Left lung (tissue), 10 donors: ENCODE measurements around the gene PTK6. TPM values are rescaled to one million over a fixed set of nuclear protein-coding genes. Genes with fewer than 3 reads are reported as not detected.

Source experiments
- ATAC-seq: fragments of 200-7000 bp; cut with Tn5 transposase; one replicate; pipeline ENCODE4 v1.9.1; 2020; ENCODE audit warnings: moderate library complexity
- DNase-seq, 4 donors: peaks; one replicate each; pipeline ENCODE4 v3.0.0-alpha.2; 2013 to 2020
- H3K27ac ChIP-seq, 2 donors: fragments of 200-600 bp; sonication (generic) in 1 of 2; one replicate each; pipeline versions ENCODE4 v1.5.0 to v1.8.0; 2020 to 2021
- H3K27me3 ChIP-seq, 2 donors: fragments of 200-600 bp; sonication (generic) in 1 of 2; one replicate each; pipeline versions ENCODE4 v1.5.0 to v1.8.0; 2020 to 2021
- H3K36me3 ChIP-seq, 2 donors: fragments of 200-600 bp; sonication (generic) in 1 of 2; one replicate each; pipeline versions ENCODE4 v1.5.0 to v1.8.0; 2020 to 2021
- H3K4me1 ChIP-seq, 2 donors: fragments of 200-600 bp; one replicate each; pipeline ENCODE4 v1.8.0; 2021
- H3K4me3 ChIP-seq, 2 donors: fragments of 200-600 bp; sonication (generic) in 1 of 2; one replicate each; pipeline versions ENCODE4 v1.5.0 to v1.8.0; 2020 to 2021; ENCODE audit warnings: mild to moderate bottlenecking in 1 of 2
- H3K9me3 ChIP-seq, 2 donors: fragments of 200-600 bp; sonication (generic) in 1 of 2; one replicate each; pipeline versions ENCODE4 v1.5.0 to v1.8.0; 2020 to 2021
- intact Hi-C, 2 donors: fragments of 100-400 bp; cut with DNase I; formaldehyde crosslinking; loops; one replicate each; pipeline versions ENCODE4 v1.11.2 to v1.14.2; 2022
- polyA plus RNA-seq, 6 donors: library from polyadenylated mRNA; unstranded; fragments of 120-200 nt; gene quantifications; one replicate each; pipeline ENCODE4 v1.2.1, GENCODE V29; 2013; ENCODE audit not compliant: insufficient read length in 6 of 6
- total RNA-seq, 2 donors: library from RNA; stranded (reverse); fragmentation: NEBNext Ultra II Directional; extraction: Animal tissue kit (Norgen Biotek cat#: 25700); gene quantifications; one replicate each; pipeline ENCODE4 v1.2.1, GENCODE V29; 2021
- TF ChIP-seq, protein P1 (sequence below), 2 donors: fragments of 200-600 bp; sonication (generic) in 1 of 2; IDR thresholded peaks; one replicate each; pipeline versions ENCODE4 v1.5.0 to v1.8.0; 2021; ENCODE audit warnings: antibody characterized with exemption in 2 of 2
- donor health status: DM: no; HTN: yes; CAD: no.
- donor health status: DM: no; HTN: no; CAD: no.

Gene PTK6
- total and polyA plus RNA-seq, 8 donors: 0.53 to 7.3 (median 0.75) TPM

GRCh38 chr20:63503524-63503923 lies 33.7 kb downstream of the PTK6 start:
- no peak for ATAC-seq
- H3K27ac ChIP-seq: no peak overlapping the region
- H3K9me3 ChIP-seq: peaks cover 0 to 10% of the 10 kb centered on the region in 2 donors
- TF ChIP-seq, protein P1, sequence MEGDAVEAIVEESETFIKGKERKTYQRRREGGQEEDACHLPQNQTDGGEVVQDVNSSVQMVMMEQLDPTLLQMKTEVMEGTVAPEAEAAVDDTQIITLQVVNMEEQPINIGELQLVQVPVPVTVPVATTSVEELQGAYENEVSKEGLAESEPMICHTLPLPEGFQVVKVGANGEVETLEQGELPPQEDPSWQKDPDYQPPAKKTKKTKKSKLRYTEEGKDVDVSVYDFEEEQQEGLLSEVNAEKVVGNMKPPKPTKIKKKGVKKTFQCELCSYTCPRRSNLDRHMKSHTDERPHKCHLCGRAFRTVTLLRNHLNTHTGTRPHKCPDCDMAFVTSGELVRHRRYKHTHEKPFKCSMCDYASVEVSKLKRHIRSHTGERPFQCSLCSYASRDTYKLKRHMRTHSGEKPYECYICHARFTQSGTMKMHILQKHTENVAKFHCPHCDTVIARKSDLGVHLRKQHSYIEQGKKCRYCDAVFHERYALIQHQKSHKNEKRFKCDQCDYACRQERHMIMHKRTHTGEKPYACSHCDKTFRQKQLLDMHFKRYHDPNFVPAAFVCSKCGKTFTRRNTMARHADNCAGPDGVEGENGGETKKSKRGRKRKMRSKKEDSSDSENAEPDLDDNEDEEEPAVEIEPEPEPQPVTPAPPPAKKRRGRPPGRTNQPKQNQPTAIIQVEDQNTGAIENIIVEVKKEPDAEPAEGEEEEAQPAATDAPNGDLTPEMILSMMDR (IDR thresholded peaks at IDR 0.05): no peak
- DNase-seq: peak in 1 of 4 donors; percentile 59
- H3K27me3 ChIP-seq: peaks cover 18 to 95% of the 10 kb centered on the region in 2 donors
- H3K36me3 ChIP-seq: no peaks in the 10 kb centered on the region
- intact Hi-C loops: no loop called here
- H3K4me3 ChIP-seq: no peak overlapping the region
- peaks cover 0 to 11% of the 10 kb centered on the region in 2 donors for H3K4me1 ChIP-seq

DNA sequence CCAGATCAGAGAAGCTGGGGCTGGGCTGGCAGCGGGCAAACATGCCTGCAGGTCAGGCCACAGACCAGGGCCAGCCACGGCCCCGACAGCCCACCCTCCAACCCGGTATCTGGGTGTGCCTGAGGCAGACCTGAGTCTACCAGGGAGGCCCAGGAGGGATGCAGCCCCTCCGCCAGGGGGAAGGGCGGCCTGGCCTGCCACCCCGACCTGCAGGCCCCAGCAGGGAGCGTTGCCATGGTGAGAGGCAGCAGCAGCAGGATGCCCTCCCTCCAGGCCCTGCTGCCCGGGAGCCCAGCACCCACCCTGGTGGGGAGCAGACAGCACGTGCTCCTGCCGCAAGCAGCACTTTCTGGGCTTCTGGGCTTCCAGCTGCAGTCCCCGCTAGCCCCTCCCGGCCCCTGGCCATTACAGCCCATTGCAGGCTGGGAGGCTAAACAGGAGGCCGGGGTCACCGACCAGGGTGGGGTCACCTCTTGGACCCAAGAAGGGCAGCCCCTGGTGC lies 34.5 kb downstream of the PTK6 start:
- ATAC-seq: no peak
- no peak overlapping the region for H3K4me3 ChIP-seq
- H3K27ac ChIP-seq: no peak overlapping the region
- peaks cover 0 to 19% of the 10 kb centered on the region in 2 donors for H3K4me1 ChIP-seq
- TF ChIP-seq, protein P1 (IDR thresholded peaks at IDR 0.05): no peak
- no peaks in the 10 kb centered on the region for H3K36me3 ChIP-seq
- peaks cover 0 to 10% of the 10 kb centered on the region in 2 donors for H3K9me3 ChIP-seq
- peak in 1 of 4 donors; percentile 67 for DNase-seq
- intact Hi-C loops: no loop called here
- peaks cover 26 to 95% of the 10 kb centered on the region in 2 donors for H3K27me3 ChIP-seq

GRCh38 chr20:63501818-63502670 lies 35.1 kb downstream of the PTK6 start:
- intact Hi-C loops: no loop called here
- Histone ChIP-seq H3K36me3 (no peaks in the 10 kb centered on the region), H3K4me1 (peaks cover 0 to 20% of the 10 kb centered on the region in 2 donors), H3K4me3 (no peak overlapping the region), H3K27me3 (peaks cover 31 to 98% of the 10 kb centered on the region in 2 donors), H3K9me3 (peaks cover 0 to 10% of the 10 kb centered on the region in 2 donors), H3K27ac (no peak overlapping the region)
- ATAC-seq (no peak), DNase-seq (no peak)
- TF ChIP-seq, protein P1 (IDR thresholded peaks at IDR 0.05): no peak

DNA sequence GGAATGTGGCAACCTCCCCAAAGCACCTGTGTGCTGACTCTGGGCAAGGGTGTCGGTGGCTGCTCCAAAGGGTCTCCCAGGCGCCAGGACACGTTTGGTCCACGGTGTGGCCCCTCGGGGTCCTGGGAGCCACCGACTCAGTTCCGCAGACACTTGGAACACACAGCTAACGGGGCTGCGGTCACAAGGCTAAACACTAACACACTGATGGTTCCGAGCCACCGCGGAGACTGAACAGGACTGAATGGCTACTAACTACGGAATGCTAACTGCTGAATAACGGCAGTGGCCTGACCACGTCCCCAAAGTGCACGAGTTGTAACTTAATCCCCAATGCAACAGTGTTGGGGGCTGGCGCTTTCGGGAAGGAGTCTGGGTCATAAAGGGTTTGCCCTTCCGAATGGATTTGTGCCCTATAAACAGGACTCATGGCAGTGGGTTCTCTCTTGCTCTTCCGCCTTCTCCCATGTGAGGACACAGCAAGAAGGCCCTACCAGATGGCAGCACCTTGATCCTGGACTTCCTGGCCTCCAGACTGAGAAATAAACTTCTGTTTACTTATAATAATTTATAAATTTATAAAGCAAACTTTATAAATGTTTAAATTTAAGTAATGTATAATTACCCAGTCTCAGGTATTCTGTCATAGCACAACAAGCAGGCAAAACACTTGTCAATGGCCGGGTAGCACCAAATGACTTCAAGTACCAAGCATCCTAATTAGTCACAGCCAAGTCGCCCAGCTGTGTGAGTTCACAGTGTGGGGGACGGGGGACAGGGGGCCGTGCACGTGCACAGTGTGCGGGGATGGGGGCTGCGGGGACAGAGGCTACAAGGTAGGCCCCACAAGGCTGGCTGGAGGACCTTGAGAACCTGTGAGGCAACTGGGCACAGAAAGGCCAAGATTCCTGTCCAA lies 36.0 kb downstream of the PTK6 start:
- no peaks in the 10 kb centered on the region for H3K36me3 ChIP-seq
- intact Hi-C loops: no loop called here
- no peak overlapping the region for H3K4me3 ChIP-seq
- TF ChIP-seq, protein P1 (IDR thresholded peaks at IDR 0.05): no peak
- DNase-seq (peak in 1 of 4 donors; percentile 47), ATAC-seq (no peak)
- H3K9me3 ChIP-seq: peaks cover 0 to 10% of the 10 kb centered on the region in 2 donors
- peaks cover 31 to 99% of the 10 kb centered on the region in 2 donors for H3K27me3 ChIP-seq
- H3K27ac ChIP-seq: no peak overlapping the region
- peaks cover 2 to 27% of the 10 kb centered on the region in 2 donors for H3K4me1 ChIP-seq
